ENCODE results near the gene ATAD5.
"Not testable (repeated sequence)": the region's sequence is repeated elsewhere in the genome, so short reads cannot be mapped to it uniquely, and the experiment has no call there.

The ATAD5 gene, protein sequence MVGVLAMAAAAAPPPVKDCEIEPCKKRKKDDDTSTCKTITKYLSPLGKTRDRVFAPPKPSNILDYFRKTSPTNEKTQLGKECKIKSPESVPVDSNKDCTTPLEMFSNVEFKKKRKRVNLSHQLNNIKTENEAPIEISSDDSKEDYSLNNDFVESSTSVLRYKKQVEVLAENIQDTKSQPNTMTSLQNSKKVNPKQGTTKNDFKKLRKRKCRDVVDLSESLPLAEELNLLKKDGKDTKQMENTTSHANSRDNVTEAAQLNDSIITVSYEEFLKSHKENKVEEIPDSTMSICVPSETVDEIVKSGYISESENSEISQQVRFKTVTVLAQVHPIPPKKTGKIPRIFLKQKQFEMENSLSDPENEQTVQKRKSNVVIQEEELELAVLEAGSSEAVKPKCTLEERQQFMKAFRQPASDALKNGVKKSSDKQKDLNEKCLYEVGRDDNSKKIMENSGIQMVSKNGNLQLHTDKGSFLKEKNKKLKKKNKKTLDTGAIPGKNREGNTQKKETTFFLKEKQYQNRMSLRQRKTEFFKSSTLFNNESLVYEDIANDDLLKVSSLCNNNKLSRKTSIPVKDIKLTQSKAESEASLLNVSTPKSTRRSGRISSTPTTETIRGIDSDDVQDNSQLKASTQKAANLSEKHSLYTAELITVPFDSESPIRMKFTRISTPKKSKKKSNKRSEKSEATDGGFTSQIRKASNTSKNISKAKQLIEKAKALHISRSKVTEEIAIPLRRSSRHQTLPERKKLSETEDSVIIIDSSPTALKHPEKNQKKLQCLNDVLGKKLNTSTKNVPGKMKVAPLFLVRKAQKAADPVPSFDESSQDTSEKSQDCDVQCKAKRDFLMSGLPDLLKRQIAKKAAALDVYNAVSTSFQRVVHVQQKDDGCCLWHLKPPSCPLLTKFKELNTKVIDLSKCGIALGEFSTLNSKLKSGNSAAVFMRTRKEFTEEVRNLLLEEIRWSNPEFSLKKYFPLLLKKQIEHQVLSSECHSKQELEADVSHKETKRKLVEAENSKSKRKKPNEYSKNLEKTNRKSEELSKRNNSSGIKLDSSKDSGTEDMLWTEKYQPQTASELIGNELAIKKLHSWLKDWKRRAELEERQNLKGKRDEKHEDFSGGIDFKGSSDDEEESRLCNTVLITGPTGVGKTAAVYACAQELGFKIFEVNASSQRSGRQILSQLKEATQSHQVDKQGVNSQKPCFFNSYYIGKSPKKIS (N-terminal part only)

DNA sequence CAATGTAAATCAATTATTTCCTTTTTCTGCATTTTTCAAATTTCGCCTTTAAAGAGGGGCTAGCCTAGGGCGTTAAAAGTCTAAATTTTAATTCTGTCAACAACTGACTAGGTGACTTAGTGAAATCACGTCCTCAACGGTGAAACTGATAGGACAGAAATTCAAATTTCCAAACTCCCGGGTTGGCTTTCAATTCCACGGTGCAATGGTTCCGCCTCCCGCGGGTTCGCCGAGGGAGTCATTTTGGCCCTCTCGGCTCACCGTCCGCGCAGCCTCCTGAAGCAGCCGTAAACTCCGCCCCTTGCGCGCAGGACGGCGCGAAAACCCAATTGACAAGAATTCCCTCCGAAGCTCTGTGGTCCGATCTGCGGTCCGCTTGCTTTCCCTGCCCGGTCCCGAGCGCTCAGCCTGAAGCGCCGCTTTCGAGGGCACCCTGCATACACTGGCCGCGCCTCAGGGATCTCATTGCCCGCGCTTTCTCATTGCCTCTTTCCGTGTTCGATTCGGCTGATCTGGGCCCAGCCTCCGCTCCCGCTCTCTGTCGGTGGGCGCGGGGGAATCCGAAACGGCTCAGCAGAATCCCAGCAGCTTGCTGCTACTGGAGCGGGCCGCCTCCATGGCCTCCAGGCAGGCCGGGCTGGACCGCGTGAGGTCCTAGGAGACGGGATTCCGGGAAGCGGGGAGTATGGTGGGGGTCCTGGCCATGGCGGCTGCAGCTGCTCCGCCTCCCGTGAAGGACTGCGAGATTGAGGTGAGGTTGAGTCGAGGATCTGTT, at the start of gene ATAD5:
ATAD5 (plus strand) TSS at position 304 of the 775 bp plus-strand sequence; CDS start at position 686, 382 bp downstream.
- in situ Hi-C loops (cut with MboI; ENCODE audit: low sequenced_read_pairs): no loop called here

DNA sequence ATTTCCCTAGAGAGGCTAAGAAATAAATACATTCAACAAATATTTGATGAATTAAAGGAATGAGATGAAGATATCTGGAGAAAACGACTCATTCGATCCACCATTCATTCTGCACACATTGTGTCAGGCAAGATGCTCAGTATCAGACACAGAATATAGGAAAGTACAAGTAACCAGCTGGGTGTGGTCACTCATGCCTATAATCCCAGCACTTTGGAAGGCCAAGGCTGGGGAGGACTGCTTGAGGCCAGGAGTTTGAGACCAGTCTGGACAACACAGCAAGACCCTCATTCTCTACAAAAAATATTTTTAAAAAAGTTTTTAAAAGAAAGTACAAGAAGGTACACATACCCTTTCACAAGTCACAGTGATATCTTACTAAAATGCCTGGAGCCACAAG, 49.6 kb upstream of the ATAD5 start:
- in situ Hi-C loops (cut with MboI; ENCODE audit: low sequenced_read_pairs): no loop called here

GRCh38 chr17:30788918-30789317, 42.8 kb upstream of the ATAD5 start:
- in situ Hi-C loops (cut with MboI; ENCODE audit: low sequenced_read_pairs): no loop called here

GRCh38 chr17:30790279-30790678, 41.5 kb upstream of the ATAD5 start:
- in situ Hi-C loops (cut with MboI; ENCODE audit: low sequenced_read_pairs): no loop called here

GRCh38 chr17:30793282-30793977, 38.3 kb upstream of the ATAD5 start:
- in situ Hi-C loops (cut with MboI; ENCODE audit: low sequenced_read_pairs): no loop called here

DNA sequence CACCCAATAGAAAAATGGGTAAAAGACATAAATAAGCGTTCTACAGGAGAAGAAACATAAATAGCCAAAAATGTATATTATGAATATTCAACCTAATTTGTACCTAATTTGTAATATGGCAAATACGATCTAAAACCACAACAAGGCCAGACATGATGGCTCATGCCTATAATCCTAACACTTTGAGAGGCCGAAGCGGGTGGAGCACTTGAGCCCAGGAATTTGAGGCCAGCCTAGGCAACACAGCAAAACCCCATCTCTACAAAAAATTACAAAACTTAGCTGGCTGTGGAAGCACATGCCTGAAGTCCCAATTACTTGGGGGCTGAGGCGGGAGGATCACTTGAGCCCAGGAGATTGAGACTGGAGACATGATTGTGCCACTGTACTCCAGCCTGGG, 37.4 kb upstream of the ATAD5 start:
- in situ Hi-C loops (cut with MboI; ENCODE audit: low sequenced_read_pairs): no loop called here

DNA sequence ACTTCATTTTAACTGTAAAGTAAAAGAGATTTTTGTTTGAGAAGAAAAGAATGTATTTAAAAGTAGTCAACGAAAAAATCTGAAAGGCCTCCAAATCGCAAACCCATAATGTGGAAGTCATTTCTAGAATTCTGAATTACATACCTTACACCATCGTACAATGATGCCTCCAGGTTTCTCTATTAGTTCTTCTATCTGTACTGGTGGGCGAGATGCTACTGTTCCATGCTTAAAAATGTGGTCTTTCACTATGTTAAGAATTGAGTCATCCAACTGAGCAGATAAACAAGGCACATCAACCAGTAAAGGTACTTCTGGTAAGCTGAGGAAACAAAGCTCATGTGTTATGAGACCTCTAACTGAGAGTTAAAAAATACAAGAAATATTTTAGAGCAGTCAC, 35.8 kb upstream of the ATAD5 start:
- in situ Hi-C loops (cut with MboI; ENCODE audit: low sequenced_read_pairs): no loop called here

DNA sequence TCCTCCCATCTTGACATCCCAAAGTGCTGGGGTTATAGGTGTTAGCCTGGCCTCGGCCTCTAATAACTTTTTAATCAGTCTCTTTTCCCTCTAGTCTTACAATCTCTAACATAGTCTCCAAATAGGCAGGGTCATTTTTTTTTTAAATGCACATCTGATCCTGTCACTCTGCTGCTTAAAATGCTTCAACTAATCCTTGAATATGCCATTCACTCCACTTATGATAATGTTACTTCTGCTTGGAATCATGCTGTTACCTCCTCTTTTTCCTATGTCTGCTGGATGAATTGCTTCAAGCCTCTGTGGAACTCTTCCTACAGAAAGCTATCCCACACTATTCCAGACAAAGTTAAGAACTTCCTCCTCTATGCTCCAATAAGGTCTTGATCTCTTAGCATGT, 30.1 kb upstream of the ATAD5 start:
- in situ Hi-C loops (cut with MboI; ENCODE audit: low sequenced_read_pairs): no loop called here

GRCh38 chr17:30805944-30806456, 25.8 kb upstream of the ATAD5 start:
- in situ Hi-C loops (cut with MboI; ENCODE audit: low sequenced_read_pairs): no loop called here

DNA sequence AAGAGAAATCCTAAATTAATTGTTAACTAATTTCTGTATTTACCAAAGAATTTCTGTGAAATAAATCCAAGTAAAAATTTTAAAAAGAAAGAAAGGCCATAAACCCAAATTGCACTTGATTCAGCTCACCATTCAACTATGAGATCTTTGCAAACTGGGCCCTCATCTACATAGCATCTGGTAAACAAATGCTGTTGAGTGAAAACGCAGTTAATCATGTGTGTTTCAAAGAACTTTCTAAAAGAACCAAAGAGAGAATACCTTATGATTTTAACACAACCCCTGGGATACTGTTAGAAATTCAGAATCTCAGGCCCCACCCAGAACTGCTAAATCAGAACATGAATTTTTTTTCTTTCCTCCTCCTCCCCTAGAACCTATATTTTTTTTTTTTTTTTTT, 23.9 kb upstream of the ATAD5 start:
- in situ Hi-C loops (cut with MboI; ENCODE audit: low sequenced_read_pairs): no loop called here

- in situ Hi-C loops (cut with MboI; ENCODE audit: low sequenced_read_pairs): no loop called here
These were observed 22.9 kb upstream of the ATAD5 start for GRCh38 chr17:30808785-30809286.

GRCh38 chr17:30809867-30810266, 21.9 kb upstream of the ATAD5 start:
- in situ Hi-C loops (cut with MboI; ENCODE audit: low sequenced_read_pairs): no loop called here

DNA sequence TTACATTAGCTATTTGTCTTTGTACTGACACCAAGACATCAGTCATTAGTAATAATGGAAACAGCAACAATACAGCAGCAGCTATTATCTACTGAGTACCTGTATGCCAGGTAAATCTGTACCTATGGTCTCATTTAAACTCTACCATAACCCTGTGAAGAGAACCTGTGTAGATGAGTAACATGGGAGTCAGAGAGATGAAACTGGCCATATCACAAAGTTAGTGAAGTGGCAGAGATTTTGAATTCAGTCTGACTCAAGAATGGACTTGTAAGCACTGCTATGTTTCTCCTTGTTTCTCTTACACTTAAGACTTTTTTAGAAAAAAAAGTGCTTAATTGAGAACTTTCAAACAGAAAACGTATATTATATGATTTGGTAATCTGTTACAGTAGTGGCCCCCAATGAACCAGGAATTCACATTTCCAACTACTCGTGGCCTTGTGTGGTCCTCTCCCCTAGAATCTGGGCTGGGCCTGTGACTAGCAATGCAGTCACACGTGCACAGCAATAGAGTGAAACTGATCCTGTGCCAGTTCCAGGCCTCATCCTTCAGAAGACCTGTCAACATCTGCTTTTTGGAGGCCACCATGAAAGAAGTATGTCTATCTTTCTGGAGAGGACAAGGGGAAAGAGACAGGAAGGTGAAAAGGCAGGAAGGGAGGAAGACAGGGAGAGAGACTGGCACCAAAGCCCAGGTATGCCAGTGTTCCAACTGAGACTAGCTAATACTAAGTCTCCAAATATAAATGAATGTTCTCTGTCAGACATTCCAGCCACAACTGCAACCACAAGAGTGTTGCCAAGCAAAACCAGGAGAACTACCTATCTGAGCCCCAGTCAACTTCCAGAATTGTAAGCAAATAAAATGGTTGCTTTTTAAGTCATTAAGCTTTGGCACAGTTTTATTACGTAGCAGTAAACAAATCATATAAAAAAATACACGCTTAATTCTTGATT, 19.3 kb upstream of the ATAD5 start:
- in situ Hi-C loops (cut with MboI; ENCODE audit: low sequenced_read_pairs): no loop called here

GRCh38 chr17:30814236-30814635, 17.5 kb upstream of the ATAD5 start:
- in situ Hi-C loops (cut with MboI; ENCODE audit: low sequenced_read_pairs): not testable (repeated sequence)

DNA sequence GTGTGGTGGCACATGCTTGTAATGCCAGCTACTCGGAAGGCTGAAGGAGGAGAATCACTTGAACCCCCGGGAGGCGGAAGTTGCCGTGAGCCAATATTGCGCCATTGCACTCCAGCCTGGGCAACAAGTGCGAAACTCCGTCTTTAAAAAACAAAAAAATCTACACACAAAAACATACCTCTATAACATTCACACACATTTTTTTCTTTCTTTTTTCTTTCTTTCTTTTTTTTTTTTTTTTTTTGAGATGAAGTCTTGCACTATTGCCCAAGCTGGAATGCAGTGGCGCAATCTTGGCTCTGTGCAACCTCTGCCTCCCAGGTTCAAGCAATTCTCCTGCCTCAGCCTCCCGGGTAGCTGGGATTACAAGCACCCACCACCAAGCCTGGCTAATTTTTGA, 16.9 kb upstream of the ATAD5 start:
- in situ Hi-C loops (cut with MboI; ENCODE audit: low sequenced_read_pairs): not testable (repeated sequence)

GRCh38 chr17:30816165-30816564, 15.6 kb upstream of the ATAD5 start:
- in situ Hi-C loops (cut with MboI; ENCODE audit: low sequenced_read_pairs): no loop called here

DNA sequence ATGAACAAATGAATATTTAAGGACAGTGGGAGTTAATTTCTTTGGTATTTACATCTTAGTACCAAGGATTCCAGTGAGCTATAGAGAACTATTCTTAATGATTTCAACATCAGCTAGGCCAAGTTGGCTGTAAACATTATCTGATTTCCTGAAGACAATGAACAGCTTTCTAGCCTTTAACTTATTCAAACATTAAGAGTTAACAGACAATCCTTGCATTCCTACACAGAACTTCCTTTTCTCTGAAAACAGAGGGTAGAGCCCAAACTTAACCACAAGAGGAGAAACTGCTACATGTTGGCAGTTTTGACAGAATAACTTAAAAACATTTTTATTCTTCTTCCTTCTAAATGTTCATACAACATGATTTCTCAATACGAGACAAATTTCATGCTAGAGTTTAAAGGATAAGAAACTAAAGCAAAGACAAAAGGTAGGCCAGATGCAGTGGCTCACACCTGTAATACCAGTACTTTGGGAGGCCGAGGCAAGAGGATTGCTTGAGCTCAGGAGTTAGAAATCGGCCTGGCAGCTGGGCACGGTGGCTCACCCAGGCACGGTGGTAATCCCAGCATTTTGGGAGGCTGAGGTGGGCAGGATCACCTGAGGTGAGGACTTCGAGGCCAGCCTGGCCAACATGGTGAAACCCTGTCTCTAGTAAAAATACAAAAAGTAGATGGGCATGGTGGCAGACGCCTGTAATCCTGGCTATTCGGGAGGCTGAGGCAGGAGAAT, 11.6 kb upstream of the ATAD5 start:
- in situ Hi-C loops (cut with MboI; ENCODE audit: low sequenced_read_pairs): no loop called here

Measured in HL-60/S4 treated with phorbol 12-myristate 13-acetate at 8.2 ng/mL for 4 days and 3 days (cell line).